Activated CD8-positive, alpha-beta T cell treated with anti-CD3 and anti-CD28 coated beads for 36 hours (primary cell): ENCODE results near the gene GCG. TPM values are rescaled to one million over a fixed set of nuclear protein-coding genes. Genes with fewer than 3 reads are reported as not detected.

Experiments used
- ATAC-seq: fragments of 200-7000 bp; cut with Tn5 transposase; one replicate; pipeline ENCODE4 v1.10.0; 2021; ENCODE audit warnings: mild to moderate bottlenecking, moderate library complexity
- CTCF ChIA-PET: fragments of 350-600 bp; sonication (Branson Sonifier 250); formaldehyde crosslinking; loops from one replicate; lab custom pipeline; 2021; ENCODE audit warnings: antibody characterized with exemption; lab: Charles Lee
- POLR2A ChIA-PET: fragments of 350-600 bp; sonication (Branson Sonifier 250); formaldehyde crosslinking; loops from one replicate; lab custom pipeline; 2021; ENCODE audit warnings: antibody characterized with exemption; lab: Charles Lee
- DNase-seq: peaks from one replicate; pipeline ENCODE4 v3.0.0-alpha.2; 2020
- H3K27ac Mint-ChIP-seq: one replicate; pipeline ENCODE4 v1.8.0; 2021; ENCODE audit warnings: mild to moderate bottlenecking, mixed read lengths
- H3K27me3 Mint-ChIP-seq: one replicate; pipeline ENCODE4 v1.8.0; 2021; ENCODE audit warnings: mixed read lengths
- H3K36me3 Mint-ChIP-seq: one replicate; pipeline ENCODE4 v1.8.0; 2021; ENCODE audit warnings: low read depth, mixed read lengths
- H3K4me1 Mint-ChIP-seq: one replicate; pipeline ENCODE4 v1.8.0; 2021; ENCODE audit warnings: low read depth, mixed read lengths
- H3K4me3 Mint-ChIP-seq: one replicate; pipeline ENCODE4 v1.8.0; 2021; ENCODE audit warnings: mild to moderate bottlenecking, moderate library complexity, mixed read lengths
- H3K9me3 Mint-ChIP-seq: one replicate; pipeline ENCODE4 v1.8.0; 2021; ENCODE audit warnings: mixed read lengths
- CTCF ChIP-seq: fragments of 200-600 bp; IDR thresholded peaks from one replicate; pipeline ENCODE4 v1.8.0; 2022; ENCODE audit warnings: antibody characterized with exemption, mild to moderate bottlenecking
- intact Hi-C: fragments of 100-400 bp; cut with micrococcal nuclease; formaldehyde crosslinking; loops from one replicate; pipeline ENCODE4 v1.10.0; 2022
- total RNA-seq, 2 experiments: library from RNA; stranded (reverse); gene quantifications; one replicate each; pipeline ENCODE4 v1.2.3, GENCODE V29; 2021

GCG gene
- not detected for total RNA-seq

GRCh38 chr2:162152147-162152546, at the start of gene GCG:
GCG (minus strand) TSS chr2:162152247; CDS start chr2:162149178, 3,069 bp downstream.
- POLR2A ChIA-PET = no interaction called here
- H3K9me3 Mint-ChIP-seq = no peaks in the 10 kb centered on the region
- intact Hi-C loops = loop anchor here (2.0 kb wide), 1 partner anchor 149 kb away; no protein-coding TSS in a partner anchor
- no peak for DNase-seq
- CTCF ChIA-PET = interaction anchor here (1.3 to 5.1 kb wide), 3 partner anchors 16 to 145 kb away, joined by 3 to 48 read pairs (median 38); no protein-coding TSS in a partner anchor
- no peak within 1 kb of the TSS for H3K4me3 Mint-ChIP-seq
- no peak for TF ChIP-seq CTCF
- H3K4me1 Mint-ChIP-seq = no peaks in the 10 kb centered on the region
- H3K27ac Mint-ChIP-seq = no peak within 1 kb of the TSS
- H3K36me3 Mint-ChIP-seq = no peaks in the 10 kb centered on the region
- ATAC-seq = no peak
- peaks cover 23% of the 10 kb centered on the region for H3K27me3 Mint-ChIP-seq

- CTCF ChIA-PET = no interaction called here
- intact Hi-C loops = no loop called here
These were observed 48.6 kb upstream of the GCG start for GRCh38 chr2:162200636-162201035.

GRCh38 chr2:162199913-162200312, 47.9 kb upstream of the GCG start:
- no peak overlapping the region for H3K4me3 Mint-ChIP-seq
- H3K4me1 Mint-ChIP-seq = peaks cover 6% of the 10 kb centered on the region
- POLR2A ChIA-PET = no interaction called here
- H3K27ac Mint-ChIP-seq = no peak overlapping the region
- peaks cover 16% of the 10 kb centered on the region for H3K27me3 Mint-ChIP-seq
- intact Hi-C loops = no loop called here
- H3K9me3 Mint-ChIP-seq = no peaks in the 10 kb centered on the region
- ATAC-seq (no peak), DNase-seq (no peak)
- CTCF ChIA-PET = no interaction called here
- no peaks in the 10 kb centered on the region for H3K36me3 Mint-ChIP-seq
- no peak for TF ChIP-seq CTCF

More at GRCh38 chr2:162200636-162201035, 48.6 kb upstream of the GCG start:
- no peak for TF ChIP-seq CTCF
- Mint-ChIP-seq H3K27me3 (peaks cover 14% of the 10 kb centered on the region), H3K27ac (no peak overlapping the region), H3K4me3 (no peak overlapping the region), H3K9me3 (no peaks in the 10 kb centered on the region), H3K36me3 (no peaks in the 10 kb centered on the region), H3K4me1 (peaks cover 6% of the 10 kb centered on the region)
- ATAC-seq (no peak), DNase-seq (no peak)
- POLR2A ChIA-PET = no interaction called here

- intact Hi-C loops = no loop called here
- peaks cover 6% of the 10 kb centered on the region for H3K4me1 Mint-ChIP-seq
- ATAC-seq = no peak
- no peaks in the 10 kb centered on the region for H3K36me3 Mint-ChIP-seq
- no peak overlapping the region for H3K27ac Mint-ChIP-seq
- CTCF ChIA-PET = interaction anchor here (2.2 to 2.6 kb wide), 2 partner anchors 22 to 44 kb away, joined by 6 to 14 read pairs; no protein-coding TSS in a partner anchor
- H3K4me3 Mint-ChIP-seq = no peak overlapping the region
- POLR2A ChIA-PET = no interaction called here
- peaks cover 18% of the 10 kb centered on the region for H3K27me3 Mint-ChIP-seq
- H3K9me3 Mint-ChIP-seq = no peaks in the 10 kb centered on the region
- DNase-seq = no peak
- no peak for TF ChIP-seq CTCF
These were observed 46.2 kb upstream of the GCG start for GRCh38 chr2:162198239-162198638.

- H3K36me3 Mint-ChIP-seq = no peaks in the 10 kb centered on the region
- ChIA-PET CTCF (interaction anchor here (2.2 to 2.6 kb wide), 2 partner anchors 23 to 43 kb away, joined by 6 to 14 read pairs; no protein-coding TSS in a partner anchor), POLR2A (no interaction called here)
- intact Hi-C loops = no loop called here
- DNase-seq (no peak), ATAC-seq (no peak)
- no peak overlapping the region for H3K27ac Mint-ChIP-seq
- no peak overlapping the region for H3K4me3 Mint-ChIP-seq
- peaks cover 6% of the 10 kb centered on the region for H3K4me1 Mint-ChIP-seq
- H3K27me3 Mint-ChIP-seq = peaks cover 27% of the 10 kb centered on the region
- no peaks in the 10 kb centered on the region for H3K9me3 Mint-ChIP-seq
- TF ChIP-seq CTCF = no peak
These were observed 45.2 kb upstream of the GCG start for GRCh38 chr2:162197069-162197825.
